Neuronal stem cell (in vitro differentiated cells): ENCODE data around the gene BCAR1.
A peak's percentile ranks its signal among the peaks of the same experiment; 100 is the strongest.

Experiments
- DNase-seq: peaks from one replicate; pipeline ENCODE4 v3.0.0-alpha.2; 2013; ENCODE audit warnings: low spot score
- H2AFZ ChIP-seq: one replicate; pipeline ENCODE4 v1.6.1; 2013; ENCODE audit warnings: mild to moderate bottlenecking, low read length, inconsistent platforms
- H2AK5ac ChIP-seq: 2 replicates; pipeline ENCODE4 v1.6.1; 2013; ENCODE audit warnings: low read depth, mild to moderate bottlenecking, inconsistent platforms, low read length, moderate library complexity, mixed read lengths
- H2BK120ac ChIP-seq: 2 replicates; pipeline ENCODE4 v1.6.1; 2013; ENCODE audit warnings: low read depth, mild to moderate bottlenecking, inconsistent platforms, low read length, moderate library complexity, mixed read lengths
- H2BK12ac ChIP-seq: one replicate; pipeline ENCODE4 v1.6.1; 2013; ENCODE audit warnings: low read length, inconsistent platforms
- H2BK15ac ChIP-seq: 2 replicates; pipeline ENCODE4 v1.6.1; 2013; ENCODE audit warnings: mild to moderate bottlenecking, low read length, inconsistent platforms, mixed read lengths
- H2BK5ac ChIP-seq: one replicate; pipeline ENCODE4 v1.6.1; 2013; ENCODE audit warnings: inconsistent platforms, mild to moderate bottlenecking, low read length, moderate library complexity
- H3K14ac ChIP-seq: one replicate; pipeline ENCODE4 v1.6.1; 2013; ENCODE audit warnings: low read length, inconsistent platforms
- H3K18ac ChIP-seq: 2 replicates; pipeline ENCODE4 v1.6.1; 2013; ENCODE audit warnings: low read length, inconsistent platforms
- H3K23ac ChIP-seq: 2 replicates; pipeline ENCODE4 v1.6.1; 2013; ENCODE audit warnings: low read depth, mild to moderate bottlenecking, mixed read lengths, low read length, inconsistent platforms; ENCODE audit not compliant: poor library complexity
- H3K27ac ChIP-seq: replicated peaks from 3 replicates; pipeline ENCODE4 v1.5.1; 2013; ENCODE audit warnings: low read length, inconsistent platforms
- H3K27me3 ChIP-seq, 3 experiments: 2 replicates each; pipeline ENCODE4 v1.6.1; 2013; ENCODE audit warnings: low read length in 3 of 3, mild to moderate bottlenecking in 2 of 3, inconsistent platforms in 1 of 3, low read depth in 1 of 3, mixed read lengths in 1 of 3, moderate library complexity in 1 of 3; ENCODE audit not compliant: control insufficient read depth in 3 of 3, insufficient read depth in 3 of 3
- H3K36me3 ChIP-seq, 2 donors: replicated peaks in 1 of 2; 2 replicates each; pipeline ENCODE4 v1.6.1; 2013; ENCODE audit warnings: low read length in 2 of 2; ENCODE audit not compliant: control insufficient read depth in 2 of 2, insufficient read depth in 2 of 2
- H3K4ac ChIP-seq: 2 replicates; pipeline ENCODE4 v1.6.1; 2013; ENCODE audit warnings: inconsistent platforms, mild to moderate bottlenecking, low read length, moderate library complexity
- H3K4me1 ChIP-seq, 2 donors: 1 replicate in 1 of 2; 2 replicates in 1 of 2; pipeline ENCODE4 v1.6.1; 2013; ENCODE audit warnings: low read length in 2 of 2, low read depth in 1 of 2; ENCODE audit not compliant: control insufficient read depth in 2 of 2, insufficient read depth in 1 of 2
- H3K4me2 ChIP-seq: one replicate; pipeline ENCODE4 v1.6.1; 2013; ENCODE audit warnings: mild to moderate bottlenecking, low read length, inconsistent platforms; ENCODE audit not compliant: insufficient read depth, poor library complexity, severe bottlenecking
- H3K4me3 ChIP-seq, 2 donors: 2 replicates each; pipeline ENCODE4 v1.5.1; 2013; ENCODE audit warnings: low read length in 2 of 2, mild to moderate bottlenecking in 2 of 2, inconsistent platforms in 1 of 2, moderate library complexity in 1 of 2
- H3K79me1 ChIP-seq: one replicate; pipeline ENCODE4 v1.6.1; 2013; ENCODE audit warnings: low read depth, mild to moderate bottlenecking, inconsistent platforms, low read length, moderate library complexity
- H3K9ac ChIP-seq: one replicate; pipeline ENCODE4 v1.6.1; 2013; ENCODE audit warnings: mild to moderate bottlenecking, low read depth, low read length, inconsistent platforms; ENCODE audit not compliant: poor library complexity
- H3K9me3 ChIP-seq, 2 donors: replicated peaks in 1 of 2; 2 replicates each; pipeline versions ENCODE3 to v1.6.1; 2013; ENCODE audit warnings: low read length in 2 of 2, mild to moderate bottlenecking in 2 of 2, inconsistent platforms in 1 of 2, low read depth in 1 of 2, mixed read lengths in 1 of 2, moderate library complexity in 1 of 2; ENCODE audit not compliant: control insufficient read depth in 2 of 2, insufficient read depth in 1 of 2
- H4K8ac ChIP-seq: one replicate; pipeline ENCODE4 v1.6.1; 2013; ENCODE audit warnings: low read depth, mild to moderate bottlenecking, inconsistent platforms, low read length, moderate library complexity
- H4K91ac ChIP-seq: one replicate; pipeline ENCODE4 v1.6.1; 2013; ENCODE audit warnings: low read length, low read depth, mild to moderate bottlenecking, inconsistent platforms; ENCODE audit not compliant: poor library complexity
- WGBS, 2 donors: extraction: QIAGEN DNeasy Blood & Tissue Kit; methylation state at CpG; one replicate each; pipeline ENCODE4 v1.1.7; 2013; ENCODE audit warnings: missing lambda C conversion rate in 2 of 2, mixed read lengths in 1 of 2; ENCODE audit not compliant: insufficient read length in 2 of 2, insufficient replicate concordance in 1 of 2; ENCODE audit errors: extremely low coverage in 2 of 2; 5-methylcytosine and 5-hydroxymethylcytosine counted together

The BCAR1 gene

GRCh38 chr16:75262104-75262799 is 10.8 kb upstream of the BCAR1 start:
- Histone ChIP-seq H3K4ac (no peak overlapping the region), H3K27ac (no peak overlapping the region), H3K23ac (peak overlapping the region; percentile 94), H2AFZ (no peak overlapping the region), H3K9ac (peak overlapping the region; percentile 79), H4K8ac (no peak overlapping the region), H3K4me1 (peaks cover 23 to 52% of the 10 kb centered on the region in 2 donors), H2BK5ac (no peak overlapping the region), H4K91ac (no peak overlapping the region), H3K27me3 (no peaks in the 10 kb centered on the region), H3K79me1 (peaks cover 43% of the 10 kb centered on the region), H3K18ac (peak overlapping the region; percentile 13), H3K9me3 (no peaks in the 10 kb centered on the region), H3K14ac (no peak overlapping the region), H3K36me3 (peaks cover 2 to 48% of the 10 kb centered on the region in 2 donors), H3K4me2 (no peak overlapping the region), H2BK12ac (no peak overlapping the region), H2BK15ac (no peak overlapping the region), H2AK5ac (peak overlapping the region; percentile 34), H2BK120ac (no peak overlapping the region), H3K4me3 (no peak overlapping the region)
- no peak for DNase-seq
- WGBS, 2 donors, result no CpG with 5 or more reads among the region's 14 CpGs

GRCh38 chr16:75261590-75262078 is 10.2 kb upstream of the BCAR1 start:
- H3K9me3 ChIP-seq, result no peaks in the 10 kb centered on the region
- no peak overlapping the region for H4K8ac ChIP-seq
- peak overlapping the region; percentile 60 for H3K9ac ChIP-seq
- H2BK120ac ChIP-seq, result no peak overlapping the region
- H2AFZ ChIP-seq, result no peak overlapping the region
- peak overlapping the region; percentile 58 for H2BK12ac ChIP-seq
- peaks cover 28 to 54% of the 10 kb centered on the region in 2 donors for H3K4me1 ChIP-seq
- no peaks in the 10 kb centered on the region for H3K27me3 ChIP-seq
- no CpG with 5 or more reads among the region's 3 CpGs for WGBS, 2 donors
- H3K4ac ChIP-seq, result no peak overlapping the region
- peak overlapping the region; percentile 75 for H2AK5ac ChIP-seq
- no peak overlapping the region for H2BK5ac ChIP-seq
- peak overlapping the region; percentile 55 for H3K23ac ChIP-seq
- H3K27ac ChIP-seq, result no peak overlapping the region
- H3K36me3 ChIP-seq, result peaks cover 2 to 48% of the 10 kb centered on the region in 2 donors
- peak overlapping the region in 1 of 2 donors; percentile 12 for H3K4me3 ChIP-seq
- no peak overlapping the region for H2BK15ac ChIP-seq
- no peak overlapping the region for H3K4me2 ChIP-seq
- DNase-seq, result no peak
- H3K79me1 ChIP-seq, result peaks cover 45% of the 10 kb centered on the region
- H3K14ac ChIP-seq, result no peak overlapping the region
- no peak overlapping the region for H4K91ac ChIP-seq
- H3K18ac ChIP-seq, result peak overlapping the region; percentile 38

- H3K4me1 ChIP-seq, result peaks cover 29 to 55% of the 10 kb centered on the region in 2 donors
- H3K27ac ChIP-seq, result no peak overlapping the region
Measured at GRCh38 chr16:75260851-75261589, 9.6 kb upstream of the BCAR1 start.

GRCh38 chr16:75258807-75259141 is 7.3 kb upstream of the BCAR1 start:
- Histone ChIP-seq H3K27me3 (no peaks in the 10 kb centered on the region), H3K4me3 (no peak overlapping the region), H3K9ac (no peak overlapping the region), H3K79me1 (peaks cover 40% of the 10 kb centered on the region), H4K91ac (no peak overlapping the region), H2BK120ac (no peak overlapping the region), H3K4me2 (no peak overlapping the region), H3K27ac (no peak overlapping the region), H3K18ac (peak overlapping the region; percentile 11), H3K36me3 (peaks cover 2 to 41% of the 10 kb centered on the region in 2 donors), H2BK15ac (no peak overlapping the region), H3K4me1 (peaks cover 38 to 59% of the 10 kb centered on the region in 2 donors), H2AFZ (no peak overlapping the region), H3K9me3 (no peaks in the 10 kb centered on the region), H3K4ac (no peak overlapping the region), H3K14ac (no peak overlapping the region), H4K8ac (no peak overlapping the region), H3K23ac (no peak overlapping the region), H2AK5ac (no peak overlapping the region), H2BK12ac (no peak overlapping the region), H2BK5ac (no peak overlapping the region)
- DNase-seq, result no peak
- no CpG with 5 or more reads among the region's 6 CpGs for WGBS, 2 donors

More at GRCh38 chr16:75260851-75261589, 9.6 kb upstream of the BCAR1 start:
- Histone ChIP-seq H4K91ac (no peak overlapping the region), H3K23ac (peak overlapping the region; percentile 55), H2BK120ac (no peak overlapping the region), H2BK5ac (no peak overlapping the region), H3K4me3 (peak overlapping the region in 1 of 2 donors; percentile 12), H3K9me3 (no peaks in the 10 kb centered on the region), H3K27me3 (no peaks in the 10 kb centered on the region), H4K8ac (no peak overlapping the region), H3K4me2 (no peak overlapping the region), H3K4ac (no peak overlapping the region), H3K14ac (no peak overlapping the region), H2BK15ac (no peak overlapping the region), H2BK12ac (peak overlapping the region; percentile 58), H3K36me3 (peaks cover 2 to 48% of the 10 kb centered on the region in 2 donors), H3K18ac (peak overlapping the region; percentile 38), H2AK5ac (peak overlapping the region; percentile 75), H2AFZ (no peak overlapping the region), H3K79me1 (peaks cover 46% of the 10 kb centered on the region), H3K9ac (peak overlapping the region; percentile 60)
- WGBS, 2 donors, result no CpG with 5 or more reads among the region's 10 CpGs
- no peak for DNase-seq
